ENCODE results near the gene SEPTIN8. TPM values are rescaled to one million over a fixed set of nuclear protein-coding genes. Genes with fewer than 3 reads are reported as not detected.
A peak's percentile ranks its signal among the peaks of the same experiment; 100 is the strongest.

The SEPTIN8 gene
- total and polyA plus RNA-seq, 10 of the 15 experiments (the other 5 are each of a cell fraction or from before 2014, with no cell fraction given) = 6.1 to 96.1 (median 29.4) TPM

DNA sequence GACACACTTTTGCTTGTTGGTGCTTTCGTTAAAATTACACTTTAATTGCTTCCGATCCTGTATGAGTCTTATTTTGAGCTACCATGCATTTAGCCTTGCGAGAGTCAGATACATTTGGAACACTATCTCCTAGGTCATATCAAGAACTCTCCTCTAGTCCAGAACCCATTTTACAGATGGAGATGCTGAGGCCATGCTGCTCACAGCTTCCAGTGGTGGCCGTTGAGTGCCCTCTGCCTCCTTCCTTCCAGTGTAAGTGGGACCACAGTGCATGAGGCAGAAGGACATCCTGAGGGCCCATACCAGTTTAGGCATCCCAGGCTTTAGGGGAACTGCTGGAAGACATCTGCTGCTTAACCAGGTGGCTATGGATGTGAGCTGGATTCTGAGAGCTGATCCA is 22.9 kb downstream of the SEPTIN8 start (continued):
- TF ChIP-seq ZNF592 (IDR thresholded peaks at IDR 0.05) (no peak), BMI1 (IDR thresholded peaks at IDR 0.05; ENCODE audit: borderline replicate concordance) (no peak), RFX5 (IDR thresholded peaks at IDR 0.05; ENCODE audit: low read depth, low read length) (no peak), NFIC (IDR thresholded peaks at IDR 0.05; ENCODE audit: low read depth, low read length) (no peak), SP1 (IDR thresholded peaks at IDR 0.05; ENCODE audit: low read depth, low read length) (no peak), PAX8 (IDR thresholded peaks at IDR 0.05) (no peak)

DNA sequence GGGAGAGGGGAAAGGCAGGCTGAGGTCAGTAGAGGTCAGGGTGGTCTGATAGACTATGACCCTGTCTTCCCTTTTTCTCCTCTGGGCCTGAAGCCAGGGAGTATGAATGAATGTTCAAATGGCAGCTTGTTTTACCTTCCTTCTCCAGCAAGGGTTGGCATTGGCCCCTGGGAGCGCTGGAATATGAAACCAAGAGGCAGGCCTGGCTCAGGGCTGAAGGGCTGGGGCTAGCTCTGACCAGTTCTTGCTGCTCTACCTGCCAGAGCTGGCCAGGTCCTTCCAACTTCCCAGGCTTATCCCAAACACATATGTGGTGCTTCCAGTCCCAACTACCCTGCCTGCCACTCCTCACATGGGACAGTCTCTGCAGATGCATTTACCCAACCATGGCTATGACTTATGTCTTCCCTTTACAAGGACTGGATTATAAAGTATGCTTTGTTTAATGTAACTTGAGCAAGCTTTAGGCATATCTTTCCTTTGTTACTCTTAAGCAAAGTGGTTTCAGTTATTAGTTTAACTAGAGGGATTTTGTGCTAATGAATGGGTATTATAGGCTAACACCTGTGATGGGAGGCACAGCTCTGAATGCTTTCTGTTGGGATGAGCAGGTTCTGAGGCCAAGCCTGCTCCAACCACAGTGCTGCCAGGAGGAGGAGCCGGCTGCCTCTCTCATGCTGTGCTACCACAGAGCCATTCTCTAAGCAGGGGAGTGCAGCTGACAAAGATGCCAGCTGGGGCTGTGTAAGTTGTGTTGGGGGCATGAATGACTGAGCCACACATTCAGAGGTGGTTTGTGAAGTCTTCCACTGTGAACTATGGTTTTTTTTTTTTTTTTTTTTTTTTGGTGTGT is 23.7 kb downstream of the SEPTIN8 start:
- no peaks in the 10 kb centered on the region for H3K27me3 ChIP-seq (replicated peaks in 1 of 2; ENCODE audit: control insufficient read depth in 2 of 2, insufficient read depth in 2 of 2, low read length in 1 of 2)
- ChIA-PET CTCF (interaction anchor here (0.9 to 7.4 kb wide), 19 partner anchors 10 to 367 kb away, joined by 3 to 136 read pairs (median 6); partner anchors contain the start of genes IL4 and KIF3A), RAD21 (ENCODE audit: unreplicated experiment) (interaction anchor here (1.1 to 10.5 kb wide), 17 partner anchors 18 to 252 kb away, joined by 3 to 127 read pairs (median 5); partner anchors contain the start of gene SOWAHA), SMC1A (ENCODE audit: uncharacterized antibody, unreplicated experiment) (interaction anchor here (0.9 to 11.1 kb wide), 13 partner anchors 10 to 247 kb away, joined by 4 to 129 read pairs (median 8); partner anchors contain the start of genes IL13, IL4, KIF3A and SEPTIN8), POLR2A (interaction anchor here (0.6 to 9.6 kb wide), 8 partner anchors 15 to 887 kb away, joined by 3 to 56 read pairs (median 4); partner anchors contain the start of genes KIF3A and SEPTIN8)
- ATAC-seq (peak; percentile 42), FAIRE-seq (no peak), DNase-seq (ENCODE audit: low read depth, low spot score) (no peak)
- no peak overlapping the region for H3K27ac ChIP-seq (ENCODE audit: control insufficient read depth, insufficient read depth)
- H4K20me1 ChIP-seq (ENCODE audit: control insufficient read depth, insufficient read depth) = no peaks in the 10 kb centered on the region
- peaks cover 25% of the 10 kb centered on the region for H3K4me1 ChIP-seq (ENCODE audit: control insufficient read depth, insufficient read depth, low read length)
- no TSS peak for BruUV-seq (replicated peaks)
- 94% methylated on average over 2 of the region's 2 CpGs for WGBS (ENCODE audit: insufficient coverage, insufficient replicate concordance, low lambda C conversion rate, missing lambda C conversion rate)
- no peak overlapping the region for H3K4me2 ChIP-seq (ENCODE audit: control insufficient read depth, insufficient read depth)
- H3K9ac ChIP-seq (ENCODE audit: control insufficient read depth, insufficient read depth, low read length) = no peak overlapping the region
- intact Hi-C loops (cut with micrococcal nuclease; ENCODE audit: unreplicated experiment) (loop anchor here (5.0 kb wide), 2 partner anchors 91 to 226 kb away; no protein-coding TSS in a partner anchor), in situ Hi-C loops (cut with MboI) (no loop called here)
- no peaks in the 10 kb centered on the region; a peak in 1 of 4 replicates for H3K36me3 ChIP-seq (ENCODE audit: control insufficient read depth in 2 of 2, insufficient read depth in 2 of 2, low read length in 1 of 2)
- H3K4me3 ChIP-seq = no peak overlapping the region
- H3K9me3 ChIP-seq (replicated peaks; ENCODE audit: control insufficient read depth, insufficient read depth, low read length) = no peaks in the 10 kb centered on the region
- H3K79me2 ChIP-seq (ENCODE audit: control insufficient read depth, insufficient read depth, low read length) = no peaks in the 10 kb centered on the region; the same call in 1 of the 2 replicates
- H2AFZ ChIP-seq (ENCODE audit: control insufficient read depth, low read depth, low read length) = no peak overlapping the region
- TF ChIP-seq NR2C2 (IDR thresholded peaks at IDR 0.05; ENCODE audit: borderline replicate concordance, control insufficient read depth, insufficient read length, low read depth) (no peak), SMC3 (IDR thresholded peaks at IDR 0.05; ENCODE audit: borderline replicate concordance, low read length) (0 out of 2 replicates have a peak, but pooled peaks have one; percentile 7), RAD51 (IDR thresholded peaks at IDR 0.05) (no peak), HDGF (IDR thresholded peaks at IDR 0.05) (no peak), ATF7 (IDR thresholded peaks at IDR 0.05; ENCODE audit: low read depth) (no peak), SMAD5 (IDR thresholded peaks at IDR 0.05; ENCODE audit: low read depth) (no peak), MLLT1 (IDR thresholded peaks at IDR 0.05) (no peak)
- TF ChIP-seq, protein P1, sequence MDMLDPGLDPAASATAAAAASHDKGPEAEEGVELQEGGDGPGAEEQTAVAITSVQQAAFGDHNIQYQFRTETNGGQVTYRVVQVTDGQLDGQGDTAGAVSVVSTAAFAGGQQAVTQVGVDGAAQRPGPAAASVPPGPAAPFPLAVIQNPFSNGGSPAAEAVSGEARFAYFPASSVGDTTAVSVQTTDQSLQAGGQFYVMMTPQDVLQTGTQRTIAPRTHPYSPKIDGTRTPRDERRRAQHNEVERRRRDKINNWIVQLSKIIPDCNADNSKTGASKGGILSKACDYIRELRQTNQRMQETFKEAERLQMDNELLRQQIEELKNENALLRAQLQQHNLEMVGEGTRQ (IDR thresholded peaks at IDR 0.05; ENCODE audit: borderline replicate concordance, low read depth, low read length) = no peak

Measured in GM12878 (cell line).